HG03432 (cell line): ENCODE measurements around the gene KDM4C.
A peak's percentile ranks its signal among the peaks of the same experiment; 100 is the strongest.

Source experiments
- ATAC-seq: cut with Tn5 transposase; IDR thresholded peaks from one replicate; pipeline ENCODE4 v1.9.1; 2021; ENCODE audit warnings: mild to moderate bottlenecking, moderate library complexity; ENCODE audit not compliant: unreplicated experiment

KDM4C gene

GRCh38 chr9:6897898-6898302 lies 140.1 kb downstream of the KDM4C start:
- no peak for ATAC-seq

- ATAC-seq: no peak
These were observed 141.5 kb downstream of the KDM4C start for GRCh38 chr9:6899274-6899673.

- ATAC-seq: no peak
These were observed 142.7 kb downstream of the KDM4C start for GRCh38 chr9:6900440-6900883.

GRCh38 chr9:6901180-6901579 lies 143.4 kb downstream of the KDM4C start:
- no peak for ATAC-seq

GRCh38 chr9:6902423-6902822 lies 144.7 kb downstream of the KDM4C start:
- ATAC-seq: peak; percentile 66

GRCh38 chr9:6904371-6904770 lies 146.6 kb downstream of the KDM4C start:
- ATAC-seq: no peak

- no peak for ATAC-seq
These were observed 148.1 kb downstream of the KDM4C start for GRCh38 chr9:6905850-6906375.

- no peak for ATAC-seq
These were observed 150.1 kb downstream of the KDM4C start for GRCh38 chr9:6907772-6908381.

GRCh38 chr9:6909181-6909580 lies 151.4 kb downstream of the KDM4C start:
- ATAC-seq: no peak

GRCh38 chr9:6910032-6910431 lies 152.3 kb downstream of the KDM4C start:
- ATAC-seq: peak; percentile 56

GRCh38 chr9:6910497-6910896 lies 152.7 kb downstream of the KDM4C start:
- no peak for ATAC-seq

- ATAC-seq: no peak
These were observed 154.3 kb downstream of the KDM4C start for GRCh38 chr9:6911901-6912638.

- ATAC-seq: no peak
These were observed 157.9 kb downstream of the KDM4C start for GRCh38 chr9:6915635-6916034.

- peak; percentile 90 for ATAC-seq
These were observed 159.4 kb downstream of the KDM4C start for GRCh38 chr9:6917162-6917561.

GRCh38 chr9:6920041-6920440 lies 162.3 kb downstream of the KDM4C start:
- ATAC-seq: no peak

- no peak for ATAC-seq
These were observed 163.5 kb downstream of the KDM4C start for GRCh38 chr9:6921315-6921714.

- no peak for ATAC-seq
These were observed 164.4 kb downstream of the KDM4C start for GRCh38 chr9:6922124-6922676.

- ATAC-seq: no peak
These were observed 164.9 kb downstream of the KDM4C start for GRCh38 chr9:6922680-6923079.

- ATAC-seq: no peak
These were observed 165.3 kb downstream of the KDM4C start for GRCh38 chr9:6923086-6923485.

- ATAC-seq: no peak
These were observed 166.4 kb downstream of the KDM4C start for GRCh38 chr9:6924149-6924548.

- ATAC-seq: no peak
These were observed 167.3 kb downstream of the KDM4C start for GRCh38 chr9:6924988-6925563.

GRCh38 chr9:6925836-6926235 lies 168.1 kb downstream of the KDM4C start:
- no peak for ATAC-seq
